Sigmoid colon (tissue), 7 donors: ENCODE data around the gene QRFPR. TPM values are rescaled to one million over a fixed set of nuclear protein-coding genes. Genes with fewer than 3 reads are reported as not detected.

Source experiments
- DNase-seq: peaks from one replicate; pipeline ENCODE4 v3.0.0-alpha.2; 2019
- H3K27ac ChIP-seq, 4 donors: fragments of 200-600 bp; sonication (generic); one replicate each; pipeline ENCODE4 v1.5.1; 2016 to 2019; ENCODE audit warnings: mild to moderate bottlenecking in 1 of 4
- H3K27me3 ChIP-seq, 3 donors: fragments of 200-600 bp; sonication (generic); one replicate each; pipeline ENCODE4 v1.5.1; 2019; ENCODE audit warnings: mild to moderate bottlenecking in 1 of 3
- H3K36me3 ChIP-seq, 4 donors: fragments of 200-600 bp; sonication (generic); one replicate each; pipeline ENCODE4 v1.5.1; 2016 to 2019
- H3K4me1 ChIP-seq, 4 donors: fragments of 200-600 bp; sonication (generic); one replicate each; pipeline ENCODE4 v1.5.1; 2017 to 2019
- H3K4me3 ChIP-seq, 4 donors: fragments of 200-600 bp; sonication (generic); one replicate each; pipeline ENCODE4 v1.5.1; 2017 to 2019; ENCODE audit warnings: mild to moderate bottlenecking in 2 of 4, moderate library complexity in 1 of 4
- H3K9me3 ChIP-seq, 4 donors: fragments of 200-600 bp in 3 of 4; sonication (generic) in 3 of 4; one replicate each; pipeline versions ENCODE4 v1.5.1 to v1.6.1; 2013 to 2019
- CTCF ChIP-seq, 4 experiments: fragments of 450-650 bp in 3 of 4; fragments of 200-600 bp in 1 of 4; IDR thresholded peaks; one replicate each; pipeline ENCODE4 v1.5.1; 2016 to 2019; ENCODE audit warnings: antibody characterized with exemption in 4 of 4, mild to moderate bottlenecking in 3 of 4, moderate library complexity in 2 of 4
- EP300 ChIP-seq, 4 donors: sonication (generic); formaldehyde crosslinking; IDR thresholded peaks; one replicate each; pipeline ENCODE4 v1.6.1; 2017; ENCODE audit warnings: antibody characterized with exemption in 4 of 4
- POLR2A ChIP-seq, 2 donors: fragments of 450-650 bp; IDR thresholded peaks; one replicate each; pipeline ENCODE4 v1.6.1; 2016; ENCODE audit warnings: antibody characterized with exemption in 2 of 2, mild to moderate bottlenecking in 2 of 2, moderate library complexity in 2 of 2
- POLR2AphosphoS5 ChIP-seq, 4 donors: sonication (generic); formaldehyde crosslinking; IDR thresholded peaks; one replicate each; pipeline ENCODE4 v1.6.1; 2017; ENCODE audit warnings: antibody characterized with exemption in 4 of 4
- WGBS, 2 donors: extraction: QIAGEN DNeasy Blood & Tissue Kit; methylation state at CpG; one replicate each; pipeline ENCODE4 v1.1.7; 2013; 5-methylcytosine and 5-hydroxymethylcytosine counted together
- intact Hi-C: fragments of 100-400 bp; cut with DNase I; formaldehyde crosslinking; loops from one replicate; pipeline ENCODE4 v1.15.1; 2023
- polyA plus RNA-seq, 3 donors: library from polyadenylated mRNA; stranded (reverse); fragments of 200-250 nt; gene quantifications; one replicate each; pipeline ENCODE4 v1.2.3, GENCODE V29; 2013
- small RNA-seq, 3 donors: library from RNA; depleted of rRNA; stranded (forward); fragments of <200 nt; gene quantifications; one replicate each; pipeline ENCODE3, GENCODE V24; 2016
- total RNA-seq, 4 donors: library from RNA; depleted of rRNA; stranded (reverse); fragments of >200 nt; gene quantifications; one replicate each; pipeline ENCODE4 v1.1.0, GENCODE V29; 2016
- donor health status: healthy with polysubstance abuse.
- donor health status: Bipolar disorder and iron deficiency.
- donor health status: healthy.

QRFPR gene
- total and polyA plus RNA-seq, 7 donors: 0.04 to 0.71 TPM; not detected in 5

- Histone ChIP-seq H3K36me3 (no peaks in the 10 kb centered on the region), H3K4me1 (no peaks in the 10 kb centered on the region), H3K9me3 (peaks cover 0 to 2% (median 0%) of the 10 kb centered on the region in 4 donors), H3K27me3 (no peaks in the 10 kb centered on the region), H3K27ac (no peak overlapping the region), H3K4me3 (no peak overlapping the region)
- TF ChIP-seq CTCF (IDR thresholded peaks at IDR 0.05) (no peak), POLR2AphosphoS5 (IDR thresholded peaks at IDR 0.05) (no peak), POLR2A (IDR thresholded peaks at IDR 0.05) (no peak)
- DNase-seq: no peak
- 94 to 95% methylated on average over 1 of the region's 1 CpG for WGBS, 2 donors
- intact Hi-C loops: no loop called here
Observed at GRCh38 chr4:121283319-121283718, 97.5 kb downstream of the QRFPR start.

GRCh38 chr4:121280425-121280824 is 100.4 kb downstream of the QRFPR start:
- no peak overlapping the region for H3K27ac ChIP-seq
- WGBS, 2 donors: 70 to 73% methylated on average over 1 of the region's 1 CpG
- no peak for DNase-seq
- no peak overlapping the region for H3K4me3 ChIP-seq
- no peaks in the 10 kb centered on the region for H3K36me3 ChIP-seq
- TF ChIP-seq POLR2A (IDR thresholded peaks at IDR 0.05) (no peak), POLR2AphosphoS5 (IDR thresholded peaks at IDR 0.05) (no peak), CTCF (IDR thresholded peaks at IDR 0.05) (no peak), EP300 (IDR thresholded peaks at IDR 0.05) (no peak)
- no peaks in the 10 kb centered on the region for H3K27me3 ChIP-seq
- no peaks in the 10 kb centered on the region for H3K9me3 ChIP-seq
- intact Hi-C loops: no loop called here
- no peaks in the 10 kb centered on the region for H3K4me1 ChIP-seq

GRCh38 chr4:121278811-121279368 is 101.9 kb downstream of the QRFPR start:
- H3K27ac ChIP-seq: no peak overlapping the region
- H3K4me1 ChIP-seq: no peaks in the 10 kb centered on the region
- no peak for TF ChIP-seq POLR2AphosphoS5 (IDR thresholded peaks at IDR 0.05)
- TF ChIP-seq POLR2A (IDR thresholded peaks at IDR 0.05): no peak
- TF ChIP-seq EP300 (IDR thresholded peaks at IDR 0.05): no peak
- TF ChIP-seq CTCF (IDR thresholded peaks at IDR 0.05): no peak
- H3K27me3 ChIP-seq: no peaks in the 10 kb centered on the region
- no peaks in the 10 kb centered on the region for H3K36me3 ChIP-seq
- H3K4me3 ChIP-seq: no peak overlapping the region
- intact Hi-C loops: no loop called here
- WGBS, 2 donors: 79 to 82% methylated on average over 4 of the region's 4 CpGs
- DNase-seq: no peak
- H3K9me3 ChIP-seq: no peaks in the 10 kb centered on the region

Small RNA genes lying within 50 kb of the gene (small RNA-seq; reads per million reads assigned to genes)
- gene RF00019: 0 reads per million in 3 donors

Other genes starting within 250 kb of the QRFPR start
- gene TNIP3, start 216.7 kb downstream of the QRFPR start, total RNA-seq: under 1 TPM in 1 of 4 donors, not detected in 3; 0.49 TPM
- gene TNIP3, start 216.7 kb downstream of the QRFPR start, polyA plus RNA-seq: 10 to 100 TPM in 1 of 3 donors, 1 to 10 TPM in 1, not detected in 1; 3.0 to 18.1 TPM